ENCODE measurements around the gene MAPK11. TPM values are rescaled to one million over a fixed set of nuclear protein-coding genes. Genes with fewer than 3 reads are reported as not detected.

Gene MAPK11
- total and polyA plus RNA-seq, 4 donors, result 5.7 to 40.2 (median 25.2) TPM

DNA sequence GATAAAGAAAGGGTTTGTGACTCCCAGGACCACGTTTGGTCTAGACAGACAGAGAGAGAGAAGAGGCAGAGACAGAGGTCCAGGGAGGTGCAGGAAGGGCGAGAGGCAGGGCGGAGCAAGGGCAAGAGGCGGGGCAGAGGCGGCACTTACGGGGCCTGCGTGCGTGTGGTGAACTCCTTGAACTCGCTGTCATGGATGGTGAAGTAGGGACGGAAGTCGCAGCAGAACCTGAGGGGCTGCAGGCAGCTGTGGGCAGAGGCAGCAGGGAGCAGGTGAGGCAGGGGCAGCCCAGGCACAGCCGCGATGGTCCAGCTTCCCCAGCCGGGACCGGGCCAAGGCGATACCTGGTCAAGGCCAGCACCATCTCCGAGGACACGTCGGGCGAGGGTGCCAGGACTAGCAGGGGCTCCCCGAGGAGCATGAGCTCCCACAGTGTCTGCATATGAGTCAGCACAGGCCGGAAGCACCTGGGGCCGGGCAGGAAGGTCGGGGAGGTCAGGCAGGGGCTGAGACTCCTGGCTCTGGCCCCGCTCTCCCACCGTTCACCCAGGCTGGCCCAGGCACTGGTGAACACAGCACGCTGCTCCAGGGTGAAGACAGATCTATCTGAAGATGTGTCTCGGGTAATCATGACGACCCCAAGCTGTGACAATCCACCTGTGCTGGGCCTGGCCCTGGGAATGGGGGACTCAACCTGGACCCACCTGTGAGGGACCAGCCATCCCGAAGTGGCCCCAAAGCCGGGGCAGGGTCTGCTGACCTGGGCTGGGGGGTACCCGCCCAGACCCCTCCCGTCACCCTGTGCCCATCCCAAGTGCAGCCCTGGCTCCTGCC is 44.5 kb upstream of the MAPK11 start:
- H3K36me3 ChIP-seq (ENCODE audit: control insufficient read depth, insufficient read depth, low read length), result peaks cover 91% of the 10 kb centered on the region
- peaks cover 28% of the 10 kb centered on the region for H3K4me1 ChIP-seq (ENCODE audit: control insufficient read depth, insufficient read depth, low read length)
- H3K4me3 ChIP-seq (ENCODE audit: low read depth, low read length), result no peak overlapping the region
- H3K27me3 ChIP-seq (ENCODE audit: control insufficient read depth, insufficient read depth, low read length), result no peaks in the 10 kb centered on the region
- 68% methylated on average over 33 of the region's 33 CpGs for WGBS (ENCODE audit: insufficient coverage)
- H3K9me3 ChIP-seq (ENCODE audit: control insufficient read depth, insufficient read depth, low read length), result no peaks in the 10 kb centered on the region
- no peak for DNase-seq (ENCODE audit: low read depth in 4 of 6, low spot score in 6 of 6)
- H3K27ac ChIP-seq (ENCODE audit: low read depth, low read length), result no peak overlapping the region

DNA sequence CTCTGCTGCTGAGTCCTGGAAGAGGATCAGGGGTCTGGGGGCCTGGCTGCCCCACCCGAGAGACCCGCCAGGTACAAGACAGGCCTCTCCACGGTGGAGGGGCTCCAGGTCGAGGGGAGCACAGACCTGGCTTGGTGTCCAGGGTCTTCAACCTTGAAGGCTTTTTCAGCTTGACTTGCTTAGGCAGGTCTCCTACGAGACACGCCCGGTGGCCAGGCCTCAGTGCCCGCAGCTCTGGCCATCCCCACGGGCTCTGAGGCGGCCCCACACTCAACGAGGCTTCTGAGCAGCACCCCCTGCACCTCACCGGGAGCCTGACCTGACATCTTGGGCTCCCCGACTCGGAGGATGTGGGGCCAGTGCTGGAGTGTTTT is 43.9 kb upstream of the MAPK11 start:
- no peak for DNase-seq (ENCODE audit: low read depth in 4 of 6, low spot score in 6 of 6)
- Histone ChIP-seq H3K4me1 (ENCODE audit: control insufficient read depth, insufficient read depth, low read length) (peaks cover 34% of the 10 kb centered on the region), H3K36me3 (ENCODE audit: control insufficient read depth, insufficient read depth, low read length) (peaks cover 91% of the 10 kb centered on the region), H3K4me3 (ENCODE audit: low read depth, low read length) (no peak overlapping the region), H3K27me3 (ENCODE audit: control insufficient read depth, insufficient read depth, low read length) (no peaks in the 10 kb centered on the region), H3K27ac (ENCODE audit: low read depth, low read length) (no peak overlapping the region), H3K9me3 (ENCODE audit: control insufficient read depth, insufficient read depth, low read length) (no peaks in the 10 kb centered on the region)
- 80% methylated on average over 14 of the region's 14 CpGs for WGBS (ENCODE audit: insufficient coverage)

DNA sequence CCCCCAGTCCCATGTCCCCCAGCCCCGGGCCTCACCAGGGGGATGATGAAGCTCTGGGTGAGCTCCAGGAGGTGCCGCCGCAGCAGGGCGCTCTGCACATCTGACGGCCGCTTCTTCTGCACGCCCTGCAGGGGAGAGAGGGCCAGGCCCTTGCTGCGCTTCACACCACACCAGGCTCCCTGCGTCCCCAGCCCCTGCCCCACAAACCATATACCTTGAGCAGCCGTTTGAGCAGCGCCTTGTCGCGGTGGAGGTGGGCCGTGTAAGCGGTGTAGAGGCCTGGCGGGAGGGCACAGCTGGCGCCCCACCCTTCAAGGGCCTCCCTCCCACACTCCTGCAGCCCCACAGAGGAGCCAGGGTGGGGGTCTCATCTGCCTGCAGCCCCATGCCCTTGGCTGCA is 43.4 kb upstream of the MAPK11 start:
- Histone ChIP-seq H3K36me3 (ENCODE audit: control insufficient read depth, insufficient read depth, low read length) (peaks cover 88% of the 10 kb centered on the region), H3K27ac (ENCODE audit: low read depth, low read length) (no peak overlapping the region), H3K4me1 (ENCODE audit: control insufficient read depth, insufficient read depth, low read length) (peaks cover 39% of the 10 kb centered on the region), H3K4me3 (ENCODE audit: low read depth, low read length) (no peak overlapping the region), H3K9me3 (ENCODE audit: control insufficient read depth, insufficient read depth, low read length) (no peaks in the 10 kb centered on the region), H3K27me3 (ENCODE audit: control insufficient read depth, insufficient read depth, low read length) (no peaks in the 10 kb centered on the region)
- WGBS (ENCODE audit: insufficient coverage), result 76% methylated on average over 15 of the region's 17 CpGs
- DNase-seq (ENCODE audit: low read depth in 4 of 6, low spot score in 6 of 6), result no peak

DNA sequence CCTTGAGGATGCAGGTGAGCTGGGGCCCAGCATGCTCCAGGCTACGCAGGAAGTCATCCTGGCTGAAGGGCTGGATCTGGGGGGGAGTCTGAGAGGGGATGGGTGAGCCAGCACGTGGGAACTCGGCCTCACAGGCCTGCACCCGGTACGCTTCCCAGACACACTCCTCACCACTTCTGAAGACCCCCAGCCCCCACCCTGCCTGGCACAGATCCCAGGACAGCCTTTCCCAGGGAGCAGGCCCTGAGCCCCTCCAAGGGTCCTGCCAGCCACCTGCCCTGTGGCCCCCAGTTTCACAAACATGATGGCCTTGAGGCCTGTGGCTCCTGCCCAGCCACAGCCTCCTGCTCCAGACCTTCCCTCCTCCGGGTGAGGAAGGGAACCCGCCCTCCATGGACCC is 42.8 kb upstream of the MAPK11 start:
- WGBS (ENCODE audit: insufficient coverage), result 38% methylated on average over 2 of the region's 7 CpGs
- H3K27ac ChIP-seq (ENCODE audit: low read depth, low read length), result no peak overlapping the region
- H3K27me3 ChIP-seq (ENCODE audit: control insufficient read depth, insufficient read depth, low read length), result no peaks in the 10 kb centered on the region
- no peaks in the 10 kb centered on the region for H3K9me3 ChIP-seq (ENCODE audit: control insufficient read depth, insufficient read depth, low read length)
- DNase-seq (ENCODE audit: low read depth in 4 of 6, low spot score in 6 of 6), result no peak
- H3K36me3 ChIP-seq (ENCODE audit: control insufficient read depth, insufficient read depth, low read length), result peaks cover 82% of the 10 kb centered on the region
- peaks cover 44% of the 10 kb centered on the region for H3K4me1 ChIP-seq (ENCODE audit: control insufficient read depth, insufficient read depth, low read length)
- no peak overlapping the region for H3K4me3 ChIP-seq (ENCODE audit: low read depth, low read length)

DNA sequence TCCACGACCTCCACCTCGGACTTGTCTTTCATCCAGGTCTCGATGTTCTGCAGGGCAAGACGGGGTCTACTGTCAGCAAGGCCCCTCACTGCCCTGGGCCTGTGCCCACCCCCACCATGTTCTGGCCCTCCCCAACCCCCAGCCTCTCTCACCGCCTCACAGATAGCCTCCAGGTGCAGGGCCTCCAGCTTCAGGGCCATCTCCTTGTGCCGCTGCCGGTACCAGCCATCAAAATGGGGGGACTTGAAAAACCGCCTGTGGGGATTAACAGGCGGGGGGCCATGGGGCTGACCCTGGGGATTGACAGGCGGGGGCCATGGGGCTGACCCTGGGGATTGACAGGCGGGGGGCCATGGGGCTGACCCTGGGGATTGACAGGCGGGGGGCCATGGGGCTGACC is 42.2 kb upstream of the MAPK11 start:
- H3K27me3 ChIP-seq (ENCODE audit: control insufficient read depth, insufficient read depth, low read length), result no peaks in the 10 kb centered on the region

DNA sequence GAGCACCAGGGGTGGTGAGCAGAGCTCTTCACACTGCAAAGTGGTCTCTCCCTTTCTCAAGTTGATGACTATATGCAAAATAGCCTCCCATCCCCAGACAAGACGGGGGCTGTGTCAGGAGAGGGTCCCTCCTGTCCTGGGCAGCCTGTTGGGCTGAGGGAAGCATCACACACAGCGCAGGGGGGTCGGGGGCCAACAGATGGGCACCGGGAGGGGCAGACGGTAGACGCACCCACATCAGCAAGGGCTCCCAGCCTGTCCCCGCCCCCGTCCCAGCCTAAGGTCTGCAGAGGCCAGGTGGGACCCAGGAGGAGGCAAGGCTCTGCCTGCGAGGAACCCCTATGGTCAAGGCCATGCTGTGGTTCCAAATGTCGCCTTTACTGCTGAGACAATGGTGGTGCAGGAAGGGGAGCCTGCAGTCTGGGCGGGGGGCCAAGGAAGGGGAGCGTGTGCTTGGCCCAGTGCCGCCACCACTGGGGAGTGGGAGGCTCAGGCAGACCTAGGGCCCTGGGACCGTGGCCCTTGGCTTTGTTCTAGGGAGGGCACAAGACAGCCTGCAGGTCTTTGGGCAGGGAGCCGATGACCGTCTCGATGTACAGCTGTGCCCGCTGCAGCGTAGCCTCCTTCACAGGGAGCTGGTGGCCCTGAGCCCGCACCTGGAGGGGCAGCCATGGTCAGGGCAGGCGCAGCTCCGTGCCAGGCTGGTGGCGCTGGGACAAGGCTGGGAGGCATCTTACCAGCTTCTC is 41.6 kb upstream of the MAPK11 start:
- Histone ChIP-seq H3K9me3 (ENCODE audit: control insufficient read depth, insufficient read depth, low read length) (no peaks in the 10 kb centered on the region), H3K4me1 (ENCODE audit: control insufficient read depth, insufficient read depth, low read length) (peaks cover 49% of the 10 kb centered on the region), H3K27me3 (ENCODE audit: control insufficient read depth, insufficient read depth, low read length) (no peaks in the 10 kb centered on the region), H3K27ac (ENCODE audit: low read depth, low read length) (no peak overlapping the region), H3K36me3 (ENCODE audit: control insufficient read depth, insufficient read depth, low read length) (peaks cover 72% of the 10 kb centered on the region), H3K4me3 (ENCODE audit: low read depth, low read length) (no peak overlapping the region)
- peak in 1 of 6 donors; percentile 66 for DNase-seq (ENCODE audit: low read depth in 4 of 6, low spot score in 6 of 6)
- WGBS (ENCODE audit: insufficient coverage), result 56% methylated on average over 23 of the region's 23 CpGs

More for the DNA sequence above, 42.2 kb upstream of the MAPK11 start:
- Histone ChIP-seq H3K4me1 (ENCODE audit: control insufficient read depth, insufficient read depth, low read length) (peaks cover 48% of the 10 kb centered on the region), H3K9me3 (ENCODE audit: control insufficient read depth, insufficient read depth, low read length) (no peaks in the 10 kb centered on the region), H3K4me3 (ENCODE audit: low read depth, low read length) (no peak overlapping the region), H3K36me3 (ENCODE audit: control insufficient read depth, insufficient read depth, low read length) (peaks cover 77% of the 10 kb centered on the region), H3K27ac (ENCODE audit: low read depth, low read length) (no peak overlapping the region)
- 94% methylated on average over 7 of the region's 12 CpGs for WGBS (ENCODE audit: insufficient coverage)
- no peak for DNase-seq (ENCODE audit: low read depth in 4 of 6, low spot score in 6 of 6)

DNA sequence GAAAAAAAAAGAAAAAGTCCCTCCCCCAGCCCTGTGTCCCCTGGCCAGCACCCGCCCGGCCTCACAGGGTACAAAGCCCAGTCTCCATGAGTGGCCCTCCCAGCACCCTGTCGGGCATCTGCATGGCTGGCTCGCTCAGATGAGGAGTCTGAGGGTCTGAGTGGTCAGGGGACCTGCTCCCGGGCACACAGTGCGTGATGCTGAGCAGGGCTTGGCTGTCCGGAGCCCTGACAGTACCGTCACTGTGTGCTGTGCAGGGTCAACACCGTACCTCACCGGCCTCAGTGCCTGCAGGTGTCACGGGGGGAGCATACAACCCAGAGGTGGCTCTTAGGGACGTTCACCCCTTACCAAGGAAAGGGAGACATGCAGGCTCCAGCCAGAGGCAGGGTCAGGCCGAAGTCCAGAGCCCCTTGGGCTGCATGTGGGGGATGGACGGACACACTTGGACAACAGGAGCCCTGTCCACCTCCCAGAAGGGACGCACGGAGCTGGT is 40.8 kb upstream of the MAPK11 start:
- DNase-seq (ENCODE audit: low read depth in 4 of 6, low spot score in 6 of 6), result no peak
- Histone ChIP-seq H3K27me3 (ENCODE audit: control insufficient read depth, insufficient read depth, low read length) (no peaks in the 10 kb centered on the region), H3K9me3 (ENCODE audit: control insufficient read depth, insufficient read depth, low read length) (no peaks in the 10 kb centered on the region), H3K36me3 (ENCODE audit: control insufficient read depth, insufficient read depth, low read length) (peaks cover 67% of the 10 kb centered on the region), H3K4me1 (ENCODE audit: control insufficient read depth, insufficient read depth, low read length) (peaks cover 57% of the 10 kb centered on the region), H3K4me3 (ENCODE audit: low read depth, low read length) (no peak overlapping the region), H3K27ac (ENCODE audit: low read depth, low read length) (no peak overlapping the region)
- 89% methylated on average over 14 of the region's 16 CpGs for WGBS (ENCODE audit: insufficient coverage)

DNA sequence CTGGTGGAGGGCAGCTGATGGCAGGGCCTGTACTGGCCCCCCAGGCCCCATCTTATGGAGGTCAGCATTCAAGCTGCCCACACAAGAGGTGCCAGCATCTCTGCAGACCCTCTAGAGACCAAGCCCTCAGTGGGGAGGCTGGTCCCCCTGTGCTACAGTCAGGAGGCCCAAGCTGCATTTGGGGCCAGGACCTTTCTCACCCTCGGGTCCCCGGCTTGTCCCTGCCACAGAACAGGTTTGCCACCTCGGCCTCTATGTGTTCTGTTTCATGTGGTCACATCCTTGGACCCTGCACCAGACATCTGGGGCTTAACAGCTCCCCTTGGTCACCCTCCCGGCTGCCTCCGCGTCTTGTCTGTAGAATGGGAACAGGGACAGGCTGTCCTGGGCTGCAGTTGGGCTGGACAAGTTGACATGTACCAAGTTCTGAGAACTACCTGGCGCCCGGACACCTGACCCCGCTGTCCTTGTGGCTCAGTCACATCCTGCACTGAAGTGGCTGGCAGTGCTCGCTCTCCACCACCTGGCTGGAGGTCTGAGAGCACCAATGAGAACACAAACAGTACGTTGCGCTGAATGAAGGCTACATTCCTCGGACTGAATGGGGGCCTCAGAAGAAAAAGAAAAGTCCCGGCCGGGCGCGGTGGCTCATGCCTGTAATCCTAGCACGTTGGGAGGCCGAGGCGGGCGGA is 40.0 kb upstream of the MAPK11 start:
- peaks cover 67% of the 10 kb centered on the region for H3K36me3 ChIP-seq (ENCODE audit: control insufficient read depth, insufficient read depth, low read length)
- no peak for DNase-seq (ENCODE audit: low read depth in 4 of 6, low spot score in 6 of 6)
- H3K4me1 ChIP-seq (ENCODE audit: control insufficient read depth, insufficient read depth, low read length), result peaks cover 65% of the 10 kb centered on the region
- no peak overlapping the region for H3K4me3 ChIP-seq (ENCODE audit: low read depth, low read length)
- H3K9me3 ChIP-seq (ENCODE audit: control insufficient read depth, insufficient read depth, low read length), result no peaks in the 10 kb centered on the region
- H3K27ac ChIP-seq (ENCODE audit: low read depth, low read length), result no peak overlapping the region
- no peaks in the 10 kb centered on the region for H3K27me3 ChIP-seq (ENCODE audit: control insufficient read depth, insufficient read depth, low read length)
- 91% methylated on average over 13 of the region's 21 CpGs for WGBS (ENCODE audit: insufficient coverage)

DNA sequence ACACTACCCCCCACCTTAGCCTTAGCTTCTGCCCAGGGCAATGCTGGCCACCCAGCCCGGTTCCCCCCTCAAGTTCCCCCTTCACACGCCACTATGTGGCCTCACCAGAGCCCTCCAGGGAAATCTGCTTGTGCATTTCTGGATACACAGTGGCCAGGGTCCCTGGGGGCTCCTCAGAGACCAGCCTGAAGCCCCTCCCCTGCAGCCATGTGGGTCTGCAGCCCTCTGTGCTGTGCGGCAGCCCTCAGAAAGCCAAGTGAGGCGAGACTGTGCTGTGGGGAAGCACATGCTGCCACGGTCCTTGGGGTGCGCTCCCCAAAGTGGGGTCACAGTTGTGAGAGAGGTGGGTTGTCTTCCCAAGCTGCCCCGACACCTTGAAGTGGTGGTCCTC is 39.4 kb upstream of the MAPK11 start:
- Histone ChIP-seq H3K27me3 (ENCODE audit: control insufficient read depth, insufficient read depth, low read length) (no peaks in the 10 kb centered on the region), H3K27ac (ENCODE audit: low read depth, low read length) (no peak overlapping the region), H3K9me3 (ENCODE audit: control insufficient read depth, insufficient read depth, low read length) (no peaks in the 10 kb centered on the region), H3K4me1 (ENCODE audit: control insufficient read depth, insufficient read depth, low read length) (peaks cover 69% of the 10 kb centered on the region), H3K4me3 (ENCODE audit: low read depth, low read length) (no peak overlapping the region), H3K36me3 (ENCODE audit: control insufficient read depth, insufficient read depth, low read length) (peaks cover 67% of the 10 kb centered on the region)
- 78% methylated on average over 7 of the region's 7 CpGs for WGBS (ENCODE audit: insufficient coverage)
- DNase-seq (ENCODE audit: low read depth in 4 of 6, low spot score in 6 of 6), result no peak
